NB4 (cell line): Measurements from ENCODE around the gene F13A1.

ENCODE experiments used
- DNase-seq: peaks from one replicate; pipeline ENCODE4 v3.0.0; 2010; ENCODE audit warnings: low read depth
- H3K4me3 ChIP-seq: one replicate; pipeline ENCODE4 v1.5.1; 2011; ENCODE audit warnings: mild to moderate bottlenecking, low read depth, low read length, moderate library complexity
- CTCF ChIP-seq: IDR thresholded peaks from one replicate; pipeline ENCODE4 v1.5.1; 2012; ENCODE audit warnings: low read depth, low read length
- MAX ChIP-seq: IDR thresholded peaks from 2 replicates; pipeline ENCODE4 v1.6.1; 2011; ENCODE audit warnings: low read depth, low read length
- MYC ChIP-seq: IDR thresholded peaks from 2 replicates; pipeline ENCODE4 v1.6.1; 2011; ENCODE audit warnings: low read depth, low read length
- POLR2A ChIP-seq: IDR thresholded peaks from 2 replicates; pipeline ENCODE4 v1.6.1; 2011; ENCODE audit warnings: mild to moderate bottlenecking; ENCODE audit not compliant: insufficient read length; ENCODE audit errors: extremely low read depth

Gene F13A1

GRCh38 chr6:6319952-6320811 is at the start of gene F13A1:
Gene F13A1, minus strand, starts transcription at chr6:6320662. Its CDS starts 1,998 bp downstream, at chr6:6318664.
- TF ChIP-seq MAX: no peak

GRCh38 chr6:6368684-6369052 is 48.2 kb upstream of the F13A1 start:
- no peak for TF ChIP-seq MYC
- no peak for TF ChIP-seq POLR2A
- no peak for TF ChIP-seq MAX
- TF ChIP-seq CTCF: no peak
- no peak for DNase-seq
- no peak overlapping the region for H3K4me3 ChIP-seq

More at GRCh38 chr6:6319952-6320811, at the start of gene F13A1:
- DNase-seq: peak; percentile 68
- H3K4me3 ChIP-seq: no peak within 1 kb of the TSS

GRCh38 chr6:6368040-6368683 is 47.7 kb upstream of the F13A1 start:
- no peak overlapping the region for H3K4me3 ChIP-seq
- no peak for TF ChIP-seq MAX
- no peak for TF ChIP-seq MYC
- TF ChIP-seq CTCF: no peak
- no peak for TF ChIP-seq POLR2A
- DNase-seq: no peak

- TF ChIP-seq MYC: no peak
- TF ChIP-seq MAX: no peak
- no peak for TF ChIP-seq POLR2A
- no peak for TF ChIP-seq CTCF
- DNase-seq: no peak
- no peak overlapping the region for H3K4me3 ChIP-seq
These were observed 46.3 kb upstream of the F13A1 start for GRCh38 chr6:6366803-6367202.

- DNase-seq: no peak
- TF ChIP-seq CTCF: no peak
- no peak for TF ChIP-seq MAX
- no peak for TF ChIP-seq MYC
- TF ChIP-seq POLR2A: no peak
- no peak overlapping the region for H3K4me3 ChIP-seq
These were observed 44.8 kb upstream of the F13A1 start for GRCh38 chr6:6365242-6365641.

- TF ChIP-seq MAX (no peak), POLR2A (no peak), MYC (no peak), CTCF (no peak)
- DNase-seq: peak; percentile 22
- H3K4me3 ChIP-seq: no peak overlapping the region
These were observed 41.8 kb upstream of the F13A1 start for GRCh38 chr6:6362056-6362840.
